Fibroblast of gingiva (primary cell): ENCODE data around the gene FBXL17.

Source experiments
- DNase-seq: peaks from one replicate; pipeline ENCODE4 v3.0.0-alpha.2; 2011; ENCODE audit warnings: low read depth

Gene FBXL17

DNA sequence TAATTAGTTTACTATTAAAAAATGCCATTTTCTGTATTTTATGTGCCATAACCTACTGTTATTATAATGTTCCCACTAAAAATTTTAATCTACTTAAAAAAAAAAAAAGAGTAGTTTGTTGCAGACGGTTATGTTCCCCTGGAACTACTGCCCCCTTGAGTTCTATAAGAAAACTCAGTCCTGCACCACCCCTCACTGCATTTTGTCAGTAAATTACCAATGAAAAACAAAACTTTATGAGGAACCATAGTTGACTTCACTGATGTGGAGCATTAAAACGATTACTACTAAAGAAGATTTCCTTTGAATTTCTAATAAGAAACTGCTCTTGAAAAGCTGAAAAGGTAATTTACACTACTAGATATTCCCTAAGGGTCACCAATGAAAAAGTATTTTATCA lies 288.7 kb downstream of the FBXL17 start:
- peak; percentile 18 for DNase-seq

DNA sequence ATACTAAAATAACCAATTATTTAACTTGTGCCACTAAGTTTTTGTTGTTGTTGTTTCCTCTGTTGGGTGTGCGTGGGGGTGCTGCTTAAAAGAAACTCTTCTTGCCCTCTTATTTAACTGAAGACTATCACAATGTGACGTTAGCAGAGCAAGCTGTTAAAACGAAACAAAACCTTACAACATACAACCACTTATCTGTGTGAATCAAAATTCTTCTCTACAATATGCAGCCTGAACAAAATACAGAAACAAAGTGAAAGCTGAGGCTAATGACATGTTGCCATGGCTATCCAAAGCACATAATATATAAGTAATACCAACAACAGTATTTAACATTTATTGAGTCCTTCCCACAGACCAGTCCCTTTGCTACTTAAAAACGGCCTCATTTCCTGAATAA lies 291.0 kb downstream of the FBXL17 start:
- DNase-seq, result no peak

GRCh38 chr5:108084105-108084504 lies 297.8 kb downstream of the FBXL17 start:
- peak; percentile 1 for DNase-seq

GRCh38 chr5:108083232-108083631 lies 298.7 kb downstream of the FBXL17 start:
- DNase-seq, result no peak

GRCh38 chr5:108081707-108082106 lies 300.2 kb downstream of the FBXL17 start:
- DNase-seq, result no peak

- DNase-seq, result peak; percentile 59
Measured at GRCh38 chr5:108079753-108080152, 302.1 kb downstream of the FBXL17 start.

DNA sequence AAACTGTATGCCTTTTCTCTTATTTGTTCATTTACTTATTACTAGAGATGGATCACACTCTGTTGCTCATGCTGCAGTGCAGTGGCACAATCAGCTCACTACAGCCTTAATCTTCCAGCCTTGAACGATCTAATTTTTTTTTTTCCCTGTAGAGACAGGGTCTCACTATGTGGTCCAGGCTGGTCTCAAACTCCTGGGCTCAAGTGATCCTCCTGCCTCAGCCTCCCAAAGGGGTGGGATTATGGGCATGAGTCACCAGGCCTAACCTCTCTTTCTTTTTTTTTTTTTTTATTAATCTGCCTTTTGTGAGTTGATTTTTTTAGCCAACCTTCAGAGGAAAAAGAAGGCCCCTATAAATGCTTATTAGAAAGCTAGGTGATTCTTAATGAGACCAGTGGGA lies 303.0 kb downstream of the FBXL17 start:
- no peak for DNase-seq

GRCh38 chr5:108078345-108078744 lies 303.6 kb downstream of the FBXL17 start:
- no peak for DNase-seq

DNA sequence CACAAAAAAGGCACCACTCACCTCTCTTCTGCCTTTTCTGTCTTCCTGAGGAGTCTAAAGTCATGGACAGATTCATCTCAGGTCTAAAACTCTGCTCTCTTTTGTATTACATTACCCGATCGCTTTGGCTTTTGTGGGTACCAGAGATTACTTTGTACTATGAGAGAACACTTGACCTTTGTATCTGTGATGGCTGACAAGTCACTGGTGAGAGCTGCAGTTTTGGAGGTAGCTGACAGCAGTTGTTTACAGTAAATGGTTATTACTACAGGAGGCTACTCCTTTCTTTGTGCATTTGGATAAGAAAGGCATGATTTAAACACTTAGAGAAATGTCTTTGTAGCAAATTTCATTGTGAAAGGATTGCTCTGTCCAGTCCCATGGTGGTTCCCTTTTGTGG lies 307.3 kb downstream of the FBXL17 start:
- no peak for DNase-seq

DNA sequence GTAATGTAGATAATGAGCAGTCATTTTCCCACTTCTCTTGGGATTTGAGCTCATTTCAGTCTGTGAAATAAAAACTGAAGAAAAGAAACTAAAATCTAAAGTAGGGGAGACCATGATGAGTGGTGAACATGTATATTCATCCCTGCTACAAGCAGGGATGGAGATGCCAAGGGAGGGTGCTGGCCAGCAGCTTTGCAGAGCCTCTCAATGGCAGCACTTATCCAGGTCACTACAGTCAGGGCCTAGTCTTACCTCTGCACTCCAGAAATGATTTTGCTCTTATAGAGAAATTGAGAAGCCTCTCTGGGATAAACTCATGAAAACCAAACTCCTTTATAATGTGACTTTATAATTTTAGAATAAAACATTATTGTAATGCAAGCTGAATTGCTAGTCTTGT lies 317.6 kb downstream of the FBXL17 start:
- no peak for DNase-seq

DNA sequence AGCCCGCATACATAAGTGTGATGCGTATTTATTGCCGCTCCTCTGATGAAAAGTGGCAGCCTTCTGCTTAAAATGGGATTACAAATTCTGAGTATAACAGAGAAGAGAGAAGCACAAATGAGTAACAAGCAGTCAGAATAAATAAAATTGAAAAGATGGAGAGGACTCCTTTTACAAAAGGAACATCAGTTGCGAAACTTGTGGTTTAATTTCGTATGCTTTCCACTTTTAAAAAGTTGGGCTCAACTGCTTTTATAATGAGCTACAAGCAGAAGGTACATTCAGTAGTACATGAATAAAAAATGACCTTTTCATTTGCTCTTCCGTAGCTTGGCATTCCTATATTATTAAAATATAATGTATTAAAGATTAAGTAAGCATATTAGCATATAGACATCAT lies 320.0 kb downstream of the FBXL17 start:
- peak; percentile 49 for DNase-seq

- no peak for DNase-seq
Measured at GRCh38 chr5:108060340-108060739, 321.6 kb downstream of the FBXL17 start.

DNA sequence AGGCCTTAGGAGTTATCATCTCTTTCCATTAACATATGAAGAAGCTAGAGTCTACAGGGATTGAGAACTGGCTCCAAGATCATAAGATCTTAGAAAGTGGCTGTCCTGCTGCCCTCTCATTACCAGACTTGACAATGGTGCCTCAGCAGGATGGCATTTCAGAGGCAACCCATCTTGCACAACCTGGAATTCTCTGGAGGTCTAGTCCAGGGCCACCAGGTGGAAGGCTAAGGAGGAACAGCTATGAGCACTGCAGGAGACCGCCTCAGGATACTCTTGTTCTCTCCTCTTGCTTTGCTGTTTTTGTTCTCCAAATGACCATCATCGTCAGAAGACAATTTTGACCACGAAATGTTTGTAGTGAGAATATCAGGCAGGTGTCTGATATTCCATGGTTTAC lies 322.6 kb downstream of the FBXL17 start:
- no peak for DNase-seq

DNA sequence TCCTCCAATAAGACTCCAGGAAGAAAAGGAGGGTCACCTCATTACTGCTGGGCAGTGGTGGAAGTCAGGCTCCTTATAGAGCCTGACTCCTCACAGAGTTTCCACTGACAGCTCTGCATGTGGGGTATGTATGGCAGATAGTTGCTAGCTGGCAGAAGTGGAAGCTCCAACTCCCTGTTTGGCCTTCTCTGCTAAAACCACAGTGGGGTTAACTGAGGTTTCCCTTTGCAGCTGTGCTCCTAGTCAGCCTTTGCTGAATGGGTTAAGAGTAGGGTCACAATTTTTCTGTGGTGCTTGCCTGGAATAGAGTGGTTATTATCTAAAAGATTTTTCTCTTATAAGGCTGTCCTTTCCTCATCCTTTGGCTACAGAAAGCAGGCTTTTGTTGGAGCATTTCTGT lies 327.5 kb downstream of the FBXL17 start:
- no peak for DNase-seq

GRCh38 chr5:108046955-108047670 lies 334.8 kb downstream of the FBXL17 start:
- no peak for DNase-seq

- DNase-seq, result no peak
Measured at GRCh38 chr5:108036482-108036881, 345.4 kb downstream of the FBXL17 start.

DNA sequence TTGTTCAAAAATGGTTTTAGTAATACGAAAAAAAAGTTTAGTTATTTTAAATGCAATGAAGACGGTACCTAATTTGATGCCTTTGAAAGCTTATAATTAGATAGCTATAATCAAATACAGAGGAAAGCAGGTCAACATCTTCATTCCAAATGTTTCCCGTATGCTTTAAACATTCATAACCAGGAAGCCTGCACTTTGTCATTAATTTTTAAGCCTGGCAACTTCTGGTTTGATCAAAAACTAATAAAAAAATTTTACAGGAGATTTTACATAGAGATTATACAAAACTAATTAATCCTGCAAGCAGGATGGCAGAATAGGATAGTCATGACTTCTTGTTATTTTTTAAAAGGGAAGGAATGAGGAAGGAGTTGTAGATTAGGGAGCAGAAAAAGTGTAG lies 353.0 kb downstream of the FBXL17 start:
- DNase-seq, result no peak

DNA sequence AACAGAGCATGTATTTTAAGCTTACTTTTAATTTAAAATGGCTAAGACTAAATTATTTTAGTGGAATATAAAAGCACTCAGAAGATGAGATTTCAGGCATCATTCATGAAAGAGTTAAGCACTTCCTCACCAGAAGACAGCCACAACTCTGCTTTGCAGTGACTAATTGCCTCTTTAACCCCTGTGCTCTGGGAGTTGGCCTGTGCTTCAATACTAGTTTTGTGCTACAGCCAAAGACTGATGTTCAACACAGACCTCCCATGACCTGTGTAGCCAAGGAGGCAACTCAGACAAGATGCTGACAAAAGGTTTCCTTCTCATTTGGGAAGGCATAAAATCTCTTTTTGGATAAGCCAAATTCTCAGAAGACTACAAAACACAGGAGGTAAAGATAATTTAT lies 353.5 kb downstream of the FBXL17 start:
- DNase-seq, result no peak

GRCh38 chr5:108025957-108026356 lies 355.9 kb downstream of the FBXL17 start:
- no peak for DNase-seq

GRCh38 chr5:108024986-108025385 lies 356.9 kb downstream of the FBXL17 start:
- DNase-seq, result no peak

DNA sequence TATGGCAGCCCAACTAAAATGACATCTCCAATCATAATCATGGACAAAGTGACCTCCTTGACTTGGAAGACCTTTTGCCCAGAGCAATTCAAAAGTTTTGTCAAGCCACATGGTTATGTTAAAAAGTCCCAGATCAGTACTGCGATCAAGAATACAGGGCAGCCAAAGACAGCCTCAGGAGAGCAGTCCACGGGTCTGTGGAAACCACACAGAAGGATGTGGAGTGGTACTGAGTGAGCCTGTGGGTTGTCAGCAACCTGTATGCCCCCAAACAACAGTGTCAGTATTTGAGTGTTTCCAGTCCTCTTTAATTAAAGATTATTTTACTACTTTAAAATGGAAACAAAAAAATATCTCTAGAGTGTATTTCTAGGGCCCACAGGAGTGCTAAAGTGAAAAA lies 365.8 kb downstream of the FBXL17 start:
- no peak for DNase-seq

- no peak for DNase-seq
Measured at GRCh38 chr5:108006791-108007190, 375.1 kb downstream of the FBXL17 start.

GRCh38 chr5:108003178-108003577 lies 378.7 kb downstream of the FBXL17 start:
- DNase-seq, result peak; percentile 31

- DNase-seq, result no peak
Measured at GRCh38 chr5:108001222-108001621, 380.7 kb downstream of the FBXL17 start.
